GM10266 (cell line): Measurements from ENCODE around the gene SGSM2.

Experiments used
- DNase-seq: peaks from one replicate; pipeline ENCODE4 v3.0.0; 2012; ENCODE audit errors: extremely low spot score
- TF ChIP-seq, protein P1 (sequence below): IDR thresholded peaks from 2 replicates; pipeline ENCODE4 v1.5.1; 2012; ENCODE audit warnings: mild to moderate bottlenecking, low read depth; ENCODE audit not compliant: control insufficient read depth, insufficient read depth; ENCODE audit errors: missing control alignments

SGSM2 gene

GRCh38 chr17:2337544-2338314 lies 428 bp downstream of the SGSM2 start:
- TF ChIP-seq, protein P1, sequence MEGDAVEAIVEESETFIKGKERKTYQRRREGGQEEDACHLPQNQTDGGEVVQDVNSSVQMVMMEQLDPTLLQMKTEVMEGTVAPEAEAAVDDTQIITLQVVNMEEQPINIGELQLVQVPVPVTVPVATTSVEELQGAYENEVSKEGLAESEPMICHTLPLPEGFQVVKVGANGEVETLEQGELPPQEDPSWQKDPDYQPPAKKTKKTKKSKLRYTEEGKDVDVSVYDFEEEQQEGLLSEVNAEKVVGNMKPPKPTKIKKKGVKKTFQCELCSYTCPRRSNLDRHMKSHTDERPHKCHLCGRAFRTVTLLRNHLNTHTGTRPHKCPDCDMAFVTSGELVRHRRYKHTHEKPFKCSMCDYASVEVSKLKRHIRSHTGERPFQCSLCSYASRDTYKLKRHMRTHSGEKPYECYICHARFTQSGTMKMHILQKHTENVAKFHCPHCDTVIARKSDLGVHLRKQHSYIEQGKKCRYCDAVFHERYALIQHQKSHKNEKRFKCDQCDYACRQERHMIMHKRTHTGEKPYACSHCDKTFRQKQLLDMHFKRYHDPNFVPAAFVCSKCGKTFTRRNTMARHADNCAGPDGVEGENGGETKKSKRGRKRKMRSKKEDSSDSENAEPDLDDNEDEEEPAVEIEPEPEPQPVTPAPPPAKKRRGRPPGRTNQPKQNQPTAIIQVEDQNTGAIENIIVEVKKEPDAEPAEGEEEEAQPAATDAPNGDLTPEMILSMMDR, result peak; percentile 4
- DNase-seq, result peak; percentile 81

GRCh38 chr17:2338315-2338657 lies 985 bp downstream of the SGSM2 start:
- TF ChIP-seq, protein P1, result no peak
- DNase-seq, result no peak

GRCh38 chr17:2343421-2343820 lies 6.1 kb downstream of the SGSM2 start:
- no peak for DNase-seq
- TF ChIP-seq, protein P1, result no peak

- no peak for DNase-seq
- TF ChIP-seq, protein P1, result no peak
These were observed 7.2 kb downstream of the SGSM2 start for GRCh38 chr17:2344528-2344927.

GRCh38 chr17:2346475-2346874 lies 9.2 kb downstream of the SGSM2 start:
- no peak for DNase-seq
- TF ChIP-seq, protein P1, result no peak

DNA sequence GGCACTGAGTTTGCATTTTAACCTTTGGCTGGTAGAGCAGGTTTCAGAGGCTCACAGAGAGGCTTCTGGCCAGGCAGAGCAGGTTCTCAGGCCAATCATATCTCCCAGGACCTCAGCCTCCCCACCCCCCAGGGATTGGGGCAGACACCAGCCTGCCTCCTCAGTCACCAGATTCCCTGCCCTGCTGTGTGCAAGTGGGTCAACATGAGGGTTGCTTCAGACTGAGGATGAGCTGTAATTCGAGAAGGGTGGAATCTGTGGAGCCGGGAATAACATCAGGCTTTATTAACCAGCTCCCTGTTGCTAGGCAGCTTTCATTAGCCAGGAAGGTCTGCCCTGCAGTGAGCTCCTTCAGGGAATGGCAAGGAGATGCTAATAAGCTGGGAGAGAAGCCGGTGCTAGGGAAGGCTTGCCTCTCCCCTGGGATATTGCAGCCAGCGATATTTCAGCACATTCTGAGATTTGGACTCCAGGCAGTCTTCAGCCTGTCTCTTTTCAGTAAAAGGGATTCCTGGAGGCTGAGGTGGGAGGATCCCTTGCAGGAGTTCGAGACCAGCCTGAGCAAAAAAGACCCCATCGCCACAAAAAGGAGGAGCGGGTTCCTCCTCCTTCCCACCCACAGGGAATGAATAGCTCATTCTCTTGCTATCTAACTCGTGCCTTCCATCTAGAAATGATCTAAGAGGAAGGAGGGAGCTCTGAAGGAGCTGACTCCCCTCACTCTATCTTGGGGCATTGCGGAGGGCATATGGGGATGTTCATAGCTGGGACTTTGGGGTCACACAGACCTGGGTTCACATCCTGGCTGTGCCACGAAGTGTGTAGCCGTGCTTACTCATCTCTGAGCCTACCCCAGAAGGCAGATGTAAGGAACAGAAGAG lies 10.7 kb downstream of the SGSM2 start:
- no peak for DNase-seq
- TF ChIP-seq, protein P1, result no peak

GRCh38 chr17:2351269-2351668 lies 14.0 kb downstream of the SGSM2 start:
- no peak for DNase-seq
- TF ChIP-seq, protein P1, result no peak
